Nephron progenitor cell (in vitro differentiated cells): ENCODE results near the gene PTGIR.

Experiments used
- DNase-seq: peaks from one replicate; pipeline ENCODE4 v3.0.0; 2021
- H3K27ac Mint-ChIP-seq: 2 replicates; pipeline ENCODE4 v1.8.0; 2021; ENCODE audit warnings: mild to moderate bottlenecking, moderate library complexity, mixed read lengths
- H3K27me3 Mint-ChIP-seq: 2 replicates; pipeline ENCODE4 v1.8.0; 2021; ENCODE audit warnings: mild to moderate bottlenecking, low read depth, mixed read lengths; ENCODE audit not compliant: poor library complexity
- H3K36me3 Mint-ChIP-seq: 2 replicates; pipeline ENCODE4 v1.8.0; 2021; ENCODE audit warnings: low read depth, mixed read lengths
- H3K4me1 Mint-ChIP-seq: 2 replicates; pipeline ENCODE4 v1.8.0; 2021; ENCODE audit warnings: mixed read lengths
- H3K4me3 Mint-ChIP-seq: 2 replicates; pipeline ENCODE4 v1.8.0; 2021; ENCODE audit warnings: mild to moderate bottlenecking, moderate library complexity, mixed read lengths
- H3K9me3 Mint-ChIP-seq: 2 replicates; pipeline ENCODE4 v1.8.0; 2021; ENCODE audit warnings: mild to moderate bottlenecking, moderate library complexity, mixed read lengths
- CTCF ChIP-seq: fragments of 200-600 bp; sonication (generic); IDR thresholded peaks from 2 replicates; pipeline ENCODE4 v1.5.0; 2021; ENCODE audit warnings: antibody characterized with exemption

PTGIR gene

GRCh38 chr19:46654621-46655152 is 29.8 kb upstream of the PTGIR start:
- Mint-ChIP-seq H3K27ac (peak overlapping the region; percentile 92), H3K9me3 (peaks cover 16% of the 10 kb centered on the region), H3K27me3 (peaks cover 45% of the 10 kb centered on the region), H3K4me3 (peak overlapping the region; percentile 67), H3K36me3 (peaks cover 55% of the 10 kb centered on the region), H3K4me1 (peaks cover 32% of the 10 kb centered on the region)
- TF ChIP-seq CTCF, result no peak
- DNase-seq, result peak; percentile 16

DNA sequence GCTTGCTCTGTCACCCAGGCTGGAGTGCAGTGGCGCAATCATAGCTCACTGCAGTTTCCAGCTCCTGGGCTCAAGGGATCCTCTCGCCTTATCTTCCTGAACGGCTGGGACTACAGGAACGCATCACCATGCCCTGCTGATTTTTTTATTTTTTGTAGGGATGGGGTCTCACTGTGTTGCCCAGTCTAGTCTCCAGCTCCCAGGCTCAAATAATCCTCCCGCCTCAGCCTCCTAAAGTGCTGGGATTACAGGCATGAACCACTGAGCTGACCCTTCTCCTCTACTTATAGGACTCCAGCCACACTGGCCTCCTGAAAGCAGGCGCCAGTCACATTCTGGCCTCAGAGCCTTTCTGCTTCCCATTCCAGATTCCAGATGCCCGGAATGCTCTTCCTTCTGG is 25.6 kb upstream of the PTGIR start:
- H3K27ac Mint-ChIP-seq, result no peak overlapping the region
- H3K9me3 Mint-ChIP-seq, result peaks cover 41% of the 10 kb centered on the region
- H3K4me1 Mint-ChIP-seq, result peaks cover 27% of the 10 kb centered on the region
- peaks cover 62% of the 10 kb centered on the region for H3K36me3 Mint-ChIP-seq
- TF ChIP-seq CTCF, result no peak
- H3K4me3 Mint-ChIP-seq, result peak overlapping the region; percentile 41
- no peak for DNase-seq
- H3K27me3 Mint-ChIP-seq, result peaks cover 72% of the 10 kb centered on the region

GRCh38 chr19:46648961-46649960 is 24.4 kb upstream of the PTGIR start:
- H3K27ac Mint-ChIP-seq, result no peak overlapping the region
- peaks cover 62% of the 10 kb centered on the region for H3K36me3 Mint-ChIP-seq
- TF ChIP-seq CTCF, result no peak
- peaks cover 21% of the 10 kb centered on the region for H3K4me1 Mint-ChIP-seq
- peak overlapping the region; percentile 59 for H3K4me3 Mint-ChIP-seq
- peaks cover 41% of the 10 kb centered on the region for H3K9me3 Mint-ChIP-seq
- peak; percentile 42 for DNase-seq
- H3K27me3 Mint-ChIP-seq, result peaks cover 84% of the 10 kb centered on the region

DNA sequence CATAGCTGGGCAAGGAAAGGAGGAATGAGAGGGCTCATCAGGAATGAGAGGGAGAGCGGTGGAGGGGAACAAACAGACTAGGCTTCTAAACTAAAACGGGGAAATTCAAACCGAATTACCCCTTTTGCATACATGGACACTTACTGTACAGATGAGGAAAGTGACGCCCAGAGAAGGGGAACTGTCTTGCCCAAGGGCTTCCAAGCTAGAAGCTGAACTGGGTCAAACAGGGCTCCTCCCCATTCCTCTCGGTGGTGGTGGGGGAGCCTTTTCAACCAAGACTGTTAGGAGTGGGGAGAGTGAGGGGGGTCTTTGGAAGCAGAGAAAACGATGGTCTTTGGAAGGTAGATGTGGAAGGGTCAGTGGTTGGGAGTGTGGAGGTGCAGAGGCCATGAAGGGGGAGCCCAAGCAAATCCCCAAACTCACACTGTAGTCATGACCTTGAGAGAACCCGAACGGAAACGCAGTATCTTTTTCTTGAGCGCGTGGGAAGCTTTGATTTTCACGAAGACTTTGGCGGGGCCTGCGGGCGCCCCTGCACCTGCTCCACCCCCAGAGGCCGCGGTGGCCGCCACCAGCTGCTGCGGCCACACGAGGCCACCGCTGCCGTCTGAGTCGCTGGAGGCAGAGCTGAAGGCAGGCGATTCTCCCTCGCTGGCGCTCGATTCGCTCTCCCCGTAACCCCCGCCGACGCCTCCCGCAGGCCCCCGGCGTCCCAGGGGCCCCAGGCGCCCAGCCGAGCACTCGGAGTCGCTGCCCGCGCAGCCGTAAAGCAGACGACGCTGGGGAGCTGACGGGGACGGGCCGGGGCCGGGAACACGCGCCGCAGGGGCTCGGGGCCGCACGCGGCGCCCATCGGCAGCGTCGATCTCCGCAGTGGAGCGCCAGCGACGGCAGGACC is 23.4 kb upstream of the PTGIR start:
- Mint-ChIP-seq H3K9me3 (peaks cover 41% of the 10 kb centered on the region), H3K27me3 (peaks cover 85% of the 10 kb centered on the region), H3K4me1 (peaks cover 14% of the 10 kb centered on the region), H3K36me3 (peaks cover 57% of the 10 kb centered on the region), H3K4me3 (peak overlapping the region; percentile 59), H3K27ac (no peak overlapping the region)
- TF ChIP-seq CTCF, result no peak
- no peak for DNase-seq

- Mint-ChIP-seq H3K27ac (no peak overlapping the region), H3K9me3 (peaks cover 40% of the 10 kb centered on the region), H3K4me1 (peaks cover 14% of the 10 kb centered on the region), H3K27me3 (peaks cover 88% of the 10 kb centered on the region), H3K4me3 (no peak overlapping the region), H3K36me3 (peaks cover 38% of the 10 kb centered on the region)
- no peak for DNase-seq
- no peak for TF ChIP-seq CTCF
Measured at GRCh38 chr19:46646402-46646801, 21.5 kb upstream of the PTGIR start.
